HL-60 (cell line): Measurements from ENCODE around the gene RBFOX1.

Source experiments
- DNase-seq, 2 experiments: peaks; one replicate each; pipeline ENCODE4 v3.0.0-alpha.2; 2010 to 2020; ENCODE audit warnings: low read depth in 1 of 2, low spot score in 1 of 2
- H3K27ac ChIP-seq: fragments of 250-450 bp; sonication (Bioruptor Pico); replicated peaks from 2 replicates; pipeline ENCODE4 v1.5.1; 2020; ENCODE audit warnings: mild to moderate bottlenecking, moderate library complexity
- H3K27me3 ChIP-seq: fragments of 250-450 bp; sonication (Bioruptor Pico); 2 replicates; pipeline ENCODE4 v1.5.1; 2021; ENCODE audit warnings: mild to moderate bottlenecking, moderate library complexity; ENCODE audit not compliant: insufficient read depth, poor library complexity, severe bottlenecking
- H3K4me3 ChIP-seq: replicated peaks from 2 replicates; pipeline ENCODE4 v1.5.1; 2011; ENCODE audit warnings: mild to moderate bottlenecking, control low read depth, low read length; ENCODE audit not compliant: insufficient read depth
- CTCF ChIP-seq: IDR thresholded peaks from one replicate; pipeline ENCODE4 v1.5.1; 2011; ENCODE audit warnings: low read length, control low read depth, inconsistent platforms; ENCODE audit not compliant: insufficient read depth
- GABPA ChIP-seq: IDR thresholded peaks from 2 replicates; pipeline ENCODE4 v1.6.1; 2012; ENCODE audit warnings: low read depth
- POLR2AphosphoS5 ChIP-seq: IDR thresholded peaks from 2 replicates; pipeline ENCODE4 v1.6.1; 2012; ENCODE audit warnings: low read depth
- REST ChIP-seq: IDR thresholded peaks from 2 replicates; pipeline ENCODE4 v1.6.1; 2012; ENCODE audit warnings: low read depth; ENCODE audit not compliant: insufficient replicate concordance
- SPI1 ChIP-seq: IDR thresholded peaks from 2 replicates; pipeline ENCODE4 v1.6.1; 2012; ENCODE audit warnings: low read depth, mild to moderate bottlenecking, borderline replicate concordance

Gene RBFOX1

GRCh38 chr16:7722761-7723160, 390.1 kb downstream of the RBFOX1 start:
- DNase-seq, result no peak
- TF ChIP-seq CTCF (no peak), POLR2AphosphoS5 (no peak), GABPA (no peak), SPI1 (no peak), REST (no peak)
- no peaks in the 10 kb centered on the region for H3K27me3 ChIP-seq
- no peak overlapping the region for H3K4me3 ChIP-seq
- no peak overlapping the region for H3K27ac ChIP-seq

- TF ChIP-seq CTCF (no peak), SPI1 (no peak), POLR2AphosphoS5 (no peak), GABPA (no peak), REST (no peak)
- DNase-seq, result no peak
- Histone ChIP-seq H3K27ac (no peak overlapping the region), H3K27me3 (no peaks in the 10 kb centered on the region), H3K4me3 (no peak overlapping the region)
These were observed 398.5 kb downstream of the RBFOX1 start for GRCh38 chr16:7731141-7731540.

GRCh38 chr16:7736138-7736665, 403.6 kb downstream of the RBFOX1 start:
- TF ChIP-seq CTCF, result no peak
- TF ChIP-seq GABPA, result no peak
- TF ChIP-seq SPI1, result no peak
- no peak for TF ChIP-seq REST
- no peak for TF ChIP-seq POLR2AphosphoS5
- Histone ChIP-seq H3K27ac (no peak overlapping the region), H3K4me3 (no peak overlapping the region), H3K27me3 (no peaks in the 10 kb centered on the region)
- DNase-seq, result no peak
